ENCODE results near the gene ACTRT1. TPM values are rescaled to one million over a fixed set of nuclear protein-coding genes. Genes with fewer than 3 reads are reported as not detected.

Gene ACTRT1
- total and polyA plus RNA-seq, 10 of the 15 experiments (the other 5 are each of a cell fraction or from before 2014, with no cell fraction given) = not detected

- no peak for TF ChIP-seq REST (IDR thresholded peaks at IDR 0.05; ENCODE audit: low read depth, low read length)
- TF ChIP-seq USF1 (IDR thresholded peaks at IDR 0.05; ENCODE audit: borderline replicate concordance, extremely low read length, insufficient read depth, low read depth, low read length) = no peak
- TF ChIP-seq SMAD1 (IDR thresholded peaks at IDR 0.05; ENCODE audit: low read depth, partially characterized antibody) = no peak
Observed at GRCh38 chrX:128051526-128051925, 677 bp downstream of the ACTRT1 start (continued).

- RAD21 ChIA-PET (ENCODE audit: unreplicated experiment) = no interaction called here
- no peak for FAIRE-seq
- Histone ChIP-seq H3K9ac (ENCODE audit: control insufficient read depth, insufficient read depth, low read length) (no peak overlapping the region), H3K79me2 (ENCODE audit: control insufficient read depth, insufficient read depth, low read length) (no peaks in the 10 kb centered on the region), H3K4me3 (no peak overlapping the region), H3K9me3 (replicated peaks; ENCODE audit: control insufficient read depth, insufficient read depth, low read length) (no peaks in the 10 kb centered on the region), H3K27ac (ENCODE audit: control insufficient read depth, insufficient read depth) (no peak overlapping the region), H3K4me2 (ENCODE audit: control insufficient read depth, insufficient read depth) (no peak overlapping the region), H3K4me1 (ENCODE audit: control insufficient read depth, insufficient read depth, low read length) (no peaks in the 10 kb centered on the region), H3K36me3 (ENCODE audit: control insufficient read depth in 2 of 2, insufficient read depth in 2 of 2, low read length in 1 of 2) (no peaks in the 10 kb centered on the region), H2AFZ (ENCODE audit: control insufficient read depth, low read depth, low read length) (no peak overlapping the region), H3K27me3 (replicated peaks in 1 of 2; ENCODE audit: control insufficient read depth in 2 of 2, insufficient read depth in 2 of 2, low read length in 1 of 2) (no peaks in the 10 kb centered on the region), H4K20me1 (ENCODE audit: control insufficient read depth, insufficient read depth) (no peaks in the 10 kb centered on the region)
- POLR2A ChIA-PET = no interaction called here
- in situ Hi-C loops (cut with MboI) (no loop called here), intact Hi-C loops (cut with micrococcal nuclease; ENCODE audit: unreplicated experiment) (no loop called here)
- TF ChIP-seq BRCA1 (IDR thresholded peaks at IDR 0.05; ENCODE audit: low read depth, low read length) (no peak), ZNF622 (IDR thresholded peaks at IDR 0.05) (no peak), BACH1 (IDR thresholded peaks at IDR 0.05; ENCODE audit: borderline replicate concordance) (no peak)
- CTCF ChIA-PET = no interaction called here
- SMC1A ChIA-PET (ENCODE audit: uncharacterized antibody, unreplicated experiment) = no interaction called here
- no peak for ATAC-seq
- BruUV-seq (replicated peaks) = no TSS peak
- no peak for DNase-seq (ENCODE audit: low read depth, low spot score)
Observed at GRCh38 chrX:128035318-128035717, 16.9 kb downstream of the ACTRT1 start.

All from GM12878 (cell line).